ENCODE measurements around the gene ENTPD2.
"Not testable (repeated sequence)": the region's sequence is repeated elsewhere in the genome, so short reads cannot be mapped to it uniquely, and the experiment has no call there.

ENTPD2 gene

GRCh38 chr9:137034709-137035506, 19.0 kb downstream of the ENTPD2 start:
- H3K36me3 Mint-ChIP-seq (ENCODE audit: low read depth) = no peaks in the 10 kb centered on the region
- H3K4me3 Mint-ChIP-seq = peak overlapping the region; percentile 73

GRCh38 chr9:137034039-137034708, 19.7 kb downstream of the ENTPD2 start:
- peak overlapping the region; percentile 80 for H3K27ac Mint-ChIP-seq
- no peaks in the 10 kb centered on the region for H3K9me3 Mint-ChIP-seq
- no peaks in the 10 kb centered on the region for H3K27me3 Mint-ChIP-seq (ENCODE audit: low read depth)
- H3K4me1 Mint-ChIP-seq (ENCODE audit: low read depth) = peaks cover 32% of the 10 kb centered on the region
- no peaks in the 10 kb centered on the region for H3K36me3 Mint-ChIP-seq (ENCODE audit: low read depth)
- H3K4me3 Mint-ChIP-seq = peak overlapping the region; percentile 73

More at GRCh38 chr9:137034709-137035506, 19.0 kb downstream of the ENTPD2 start:
- H3K27ac Mint-ChIP-seq = peak overlapping the region; percentile 80
- H3K27me3 Mint-ChIP-seq (ENCODE audit: low read depth) = no peaks in the 10 kb centered on the region
- H3K4me1 Mint-ChIP-seq (ENCODE audit: low read depth) = peaks cover 27% of the 10 kb centered on the region
- no peaks in the 10 kb centered on the region for H3K9me3 Mint-ChIP-seq

GRCh38 chr9:137033481-137033880, 20.4 kb downstream of the ENTPD2 start:
- Mint-ChIP-seq H3K27ac (peak overlapping the region; percentile 59), H3K4me1 (ENCODE audit: low read depth) (peaks cover 32% of the 10 kb centered on the region)
- not testable (repeated sequence) for H3K9me3 Mint-ChIP-seq; H3K36me3 Mint-ChIP-seq (ENCODE audit: low read depth); H3K27me3 Mint-ChIP-seq (ENCODE audit: low read depth); H3K4me3 Mint-ChIP-seq

GRCh38 chr9:137032858-137033257, 21.0 kb downstream of the ENTPD2 start:
- Mint-ChIP-seq H3K9me3 (no peaks in the 10 kb centered on the region), H3K27ac (peak overlapping the region; percentile 59), H3K4me1 (ENCODE audit: low read depth) (peaks cover 32% of the 10 kb centered on the region), H3K27me3 (ENCODE audit: low read depth) (no peaks in the 10 kb centered on the region), H3K4me3 (no peak overlapping the region), H3K36me3 (ENCODE audit: low read depth) (no peaks in the 10 kb centered on the region)

- Mint-ChIP-seq H3K4me3 (peak within 1 kb of the TSS; percentile 67), H3K36me3 (ENCODE audit: low read depth) (no peaks in the 10 kb centered on the region), H3K27me3 (ENCODE audit: low read depth) (peaks cover 4% of the 10 kb centered on the region), H3K4me1 (ENCODE audit: low read depth) (peaks cover 35% of the 10 kb centered on the region), H3K9me3 (no peaks in the 10 kb centered on the region), H3K27ac (peak within 1 kb of the TSS; percentile 36)
Observed at GRCh38 chr9:137031904-137032640, 21.8 kb downstream of the ENTPD2 start, which contains the start of gene FUT7. FUT7 (minus strand) TSS chr9:137032088; CDS start chr9:137031991, 97 bp downstream.

GRCh38 chr9:137030538-137031527, 23.0 kb downstream of the ENTPD2 start:
- no peaks in the 10 kb centered on the region for H3K9me3 Mint-ChIP-seq
- H3K27me3 Mint-ChIP-seq (ENCODE audit: low read depth) = peaks cover 4% of the 10 kb centered on the region
- H3K4me3 Mint-ChIP-seq = peak overlapping the region; percentile 25
- no peaks in the 10 kb centered on the region for H3K36me3 Mint-ChIP-seq (ENCODE audit: low read depth)
- peak overlapping the region; percentile 57 for H3K27ac Mint-ChIP-seq
- peaks cover 35% of the 10 kb centered on the region for H3K4me1 Mint-ChIP-seq (ENCODE audit: low read depth)

- Mint-ChIP-seq H3K4me3 (peak overlapping the region; percentile 25), H3K27me3 (ENCODE audit: low read depth) (peaks cover 4% of the 10 kb centered on the region), H3K4me1 (ENCODE audit: low read depth) (peaks cover 33% of the 10 kb centered on the region), H3K9me3 (no peaks in the 10 kb centered on the region), H3K27ac (no peak overlapping the region), H3K36me3 (ENCODE audit: low read depth) (no peaks in the 10 kb centered on the region)
Observed at GRCh38 chr9:137030006-137030405, 23.9 kb downstream of the ENTPD2 start.

- H3K36me3 Mint-ChIP-seq (ENCODE audit: low read depth) = no peaks in the 10 kb centered on the region
- peaks cover 26% of the 10 kb centered on the region for H3K4me1 Mint-ChIP-seq (ENCODE audit: low read depth)
- H3K9me3 Mint-ChIP-seq = no peaks in the 10 kb centered on the region
- peak overlapping the region; percentile 73 for H3K27ac Mint-ChIP-seq
- peaks cover 4% of the 10 kb centered on the region for H3K27me3 Mint-ChIP-seq (ENCODE audit: low read depth)
- H3K4me3 Mint-ChIP-seq = peak overlapping the region; percentile 74
Observed at GRCh38 chr9:137029058-137029936, 24.6 kb downstream of the ENTPD2 start.

GRCh38 chr9:137028263-137029057, 25.4 kb downstream of the ENTPD2 start:
- peak overlapping the region; percentile 74 for H3K4me3 Mint-ChIP-seq
- H3K4me1 Mint-ChIP-seq (ENCODE audit: low read depth) = peaks cover 23% of the 10 kb centered on the region
- peak overlapping the region; percentile 73 for H3K27ac Mint-ChIP-seq
- H3K27me3 Mint-ChIP-seq (ENCODE audit: low read depth) = peaks cover 4% of the 10 kb centered on the region
- no peaks in the 10 kb centered on the region for H3K36me3 Mint-ChIP-seq (ENCODE audit: low read depth)
- no peaks in the 10 kb centered on the region for H3K9me3 Mint-ChIP-seq

GRCh38 chr9:137027369-137028262, 26.2 kb downstream of the ENTPD2 start, which contains the start of gene ABCA2:
ABCA2 (minus strand) TSS chr9:137028237; CDS start chr9:137028140, 97 bp downstream.
- H3K9me3 Mint-ChIP-seq = no peaks in the 10 kb centered on the region
- H3K4me1 Mint-ChIP-seq (ENCODE audit: low read depth) = peaks cover 19% of the 10 kb centered on the region
- peak within 1 kb of the TSS; percentile 73 for H3K27ac Mint-ChIP-seq
- H3K36me3 Mint-ChIP-seq (ENCODE audit: low read depth) = no peaks in the 10 kb centered on the region
- peak within 1 kb of the TSS; percentile 82 for H3K4me3 Mint-ChIP-seq
- H3K27me3 Mint-ChIP-seq (ENCODE audit: low read depth) = peaks cover 4% of the 10 kb centered on the region

- H3K4me3 Mint-ChIP-seq = peak overlapping the region; percentile 82
- no peaks in the 10 kb centered on the region for H3K9me3 Mint-ChIP-seq
- H3K36me3 Mint-ChIP-seq (ENCODE audit: low read depth) = no peaks in the 10 kb centered on the region
- H3K4me1 Mint-ChIP-seq (ENCODE audit: low read depth) = peaks cover 16% of the 10 kb centered on the region
- H3K27me3 Mint-ChIP-seq (ENCODE audit: low read depth) = peaks cover 4% of the 10 kb centered on the region
- no peak overlapping the region for H3K27ac Mint-ChIP-seq
Observed at GRCh38 chr9:137026828-137027227, 27.0 kb downstream of the ENTPD2 start.
